Measurements from ENCODE around the gene PRMT1.

- TF ChIP-seq, protein P1, sequence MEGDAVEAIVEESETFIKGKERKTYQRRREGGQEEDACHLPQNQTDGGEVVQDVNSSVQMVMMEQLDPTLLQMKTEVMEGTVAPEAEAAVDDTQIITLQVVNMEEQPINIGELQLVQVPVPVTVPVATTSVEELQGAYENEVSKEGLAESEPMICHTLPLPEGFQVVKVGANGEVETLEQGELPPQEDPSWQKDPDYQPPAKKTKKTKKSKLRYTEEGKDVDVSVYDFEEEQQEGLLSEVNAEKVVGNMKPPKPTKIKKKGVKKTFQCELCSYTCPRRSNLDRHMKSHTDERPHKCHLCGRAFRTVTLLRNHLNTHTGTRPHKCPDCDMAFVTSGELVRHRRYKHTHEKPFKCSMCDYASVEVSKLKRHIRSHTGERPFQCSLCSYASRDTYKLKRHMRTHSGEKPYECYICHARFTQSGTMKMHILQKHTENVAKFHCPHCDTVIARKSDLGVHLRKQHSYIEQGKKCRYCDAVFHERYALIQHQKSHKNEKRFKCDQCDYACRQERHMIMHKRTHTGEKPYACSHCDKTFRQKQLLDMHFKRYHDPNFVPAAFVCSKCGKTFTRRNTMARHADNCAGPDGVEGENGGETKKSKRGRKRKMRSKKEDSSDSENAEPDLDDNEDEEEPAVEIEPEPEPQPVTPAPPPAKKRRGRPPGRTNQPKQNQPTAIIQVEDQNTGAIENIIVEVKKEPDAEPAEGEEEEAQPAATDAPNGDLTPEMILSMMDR (IDR thresholded peaks at IDR 0.05), result peak in 2 of 4 donors; percentile 25 to 27
- peak; percentile 61 for TF ChIP-seq POLR2A (IDR thresholded peaks at IDR 0.05)
Measured at GRCh38 chr19:49664171-49665035, 12.7 kb upstream of the PRMT1 start.

All from right lobe of liver (tissue), 4 donors.